Tibial nerve (tissue), 4 donors: Measurements from ENCODE around the gene RARB.

Source experiments
- EP300 ChIP-seq, 2 donors: sonication (generic); formaldehyde crosslinking; IDR thresholded peaks; one replicate each; pipeline ENCODE4 v1.6.1; 2017; ENCODE audit warnings: antibody characterized with exemption in 2 of 2, mild to moderate bottlenecking in 1 of 2
- POLR2A ChIP-seq, 2 donors: fragments of 450-650 bp; IDR thresholded peaks; one replicate each; pipeline ENCODE4 v1.6.1; 2017; ENCODE audit warnings: antibody characterized with exemption in 2 of 2, mild to moderate bottlenecking in 2 of 2, moderate library complexity in 2 of 2
- TF ChIP-seq, protein P1 (sequence below), 5 experiments: fragments of 200-600 bp in 3 of 5; fragments of 450-650 bp in 2 of 5; sonication (generic) in 3 of 5; IDR thresholded peaks; one replicate each; pipeline ENCODE4 v1.5.1; 2016 to 2019; ENCODE audit warnings: antibody characterized with exemption in 5 of 5, mild to moderate bottlenecking in 3 of 5, moderate library complexity in 2 of 5

DNA sequence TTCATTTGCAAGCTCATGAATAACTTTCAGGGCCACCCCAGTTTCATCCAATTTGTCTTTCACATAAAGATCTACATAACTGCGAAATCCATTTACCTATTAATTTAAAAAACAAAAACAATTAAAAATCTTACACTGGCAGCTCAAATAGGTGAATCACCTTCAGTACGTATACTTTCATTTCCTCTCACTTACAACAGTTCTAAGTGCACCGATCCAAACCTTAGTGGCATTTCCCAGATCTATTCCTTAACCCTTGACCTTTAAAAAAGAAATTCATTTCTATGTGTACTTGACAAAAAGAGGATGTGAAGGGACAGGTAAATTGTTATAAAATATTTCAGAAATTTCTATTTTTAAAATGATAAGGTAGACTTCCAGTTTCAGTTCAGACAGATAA is 205.9 kb downstream of the RARB start:
- TF ChIP-seq POLR2A (IDR thresholded peaks at IDR 0.05), result no peak
- TF ChIP-seq, protein P1, sequence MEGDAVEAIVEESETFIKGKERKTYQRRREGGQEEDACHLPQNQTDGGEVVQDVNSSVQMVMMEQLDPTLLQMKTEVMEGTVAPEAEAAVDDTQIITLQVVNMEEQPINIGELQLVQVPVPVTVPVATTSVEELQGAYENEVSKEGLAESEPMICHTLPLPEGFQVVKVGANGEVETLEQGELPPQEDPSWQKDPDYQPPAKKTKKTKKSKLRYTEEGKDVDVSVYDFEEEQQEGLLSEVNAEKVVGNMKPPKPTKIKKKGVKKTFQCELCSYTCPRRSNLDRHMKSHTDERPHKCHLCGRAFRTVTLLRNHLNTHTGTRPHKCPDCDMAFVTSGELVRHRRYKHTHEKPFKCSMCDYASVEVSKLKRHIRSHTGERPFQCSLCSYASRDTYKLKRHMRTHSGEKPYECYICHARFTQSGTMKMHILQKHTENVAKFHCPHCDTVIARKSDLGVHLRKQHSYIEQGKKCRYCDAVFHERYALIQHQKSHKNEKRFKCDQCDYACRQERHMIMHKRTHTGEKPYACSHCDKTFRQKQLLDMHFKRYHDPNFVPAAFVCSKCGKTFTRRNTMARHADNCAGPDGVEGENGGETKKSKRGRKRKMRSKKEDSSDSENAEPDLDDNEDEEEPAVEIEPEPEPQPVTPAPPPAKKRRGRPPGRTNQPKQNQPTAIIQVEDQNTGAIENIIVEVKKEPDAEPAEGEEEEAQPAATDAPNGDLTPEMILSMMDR (IDR thresholded peaks at IDR 0.05), result no peak
- no peak for TF ChIP-seq EP300 (IDR thresholded peaks at IDR 0.05)
